Liver (tissue), 9 donors: ENCODE measurements around the gene RPS26. TPM values are rescaled to one million over a fixed set of nuclear protein-coding genes. Genes with fewer than 3 reads are reported as not detected.

Source experiments
- DNase-seq: peaks from one replicate; pipeline ENCODE4 v3.0.0-alpha.2; 2017; ENCODE audit warnings: low spot score
- H3K27ac ChIP-seq, 2 donors: one replicate each; pipeline ENCODE4 v1.7.0; 2013; ENCODE audit warnings: inconsistent platforms in 2 of 2, low read length in 2 of 2, control low read depth in 1 of 2, low read depth in 1 of 2, mild to moderate bottlenecking in 1 of 2
- H3K27me3 ChIP-seq, 4 donors: one replicate each; pipeline versions ENCODE4 v1.6.1 to v1.7.0; 2013; ENCODE audit warnings: low read length in 3 of 4, inconsistent platforms in 1 of 4, mild to moderate bottlenecking in 1 of 4, moderate library complexity in 1 of 4; ENCODE audit not compliant: control insufficient read depth in 4 of 4, insufficient read depth in 4 of 4
- H3K36me3 ChIP-seq, 4 donors: one replicate each; pipeline versions ENCODE4 v1.6.1 to v1.7.0; 2013; ENCODE audit warnings: low read length in 3 of 4, mild to moderate bottlenecking in 3 of 4, low read depth in 1 of 4, moderate library complexity in 1 of 4; ENCODE audit not compliant: control insufficient read depth in 4 of 4, insufficient read depth in 3 of 4
- H3K4me1 ChIP-seq, 4 donors: one replicate each; pipeline versions ENCODE4 v1.6.1 to v1.7.0; 2013; ENCODE audit warnings: low read length in 3 of 4, mild to moderate bottlenecking in 3 of 4, moderate library complexity in 1 of 4; ENCODE audit not compliant: control insufficient read depth in 4 of 4, insufficient read depth in 4 of 4
- H3K4me3 ChIP-seq, 3 donors: one replicate each; pipeline versions ENCODE4 v1.6.1 to v1.7.0; 2013; ENCODE audit warnings: low read length in 3 of 3, control low read depth in 1 of 3, low read depth in 1 of 3, mild to moderate bottlenecking in 1 of 3
- H3K9ac ChIP-seq, 2 donors: one replicate each; pipeline ENCODE4 v1.7.0; 2013; ENCODE audit warnings: low read length in 2 of 2, mild to moderate bottlenecking in 2 of 2, moderate library complexity in 2 of 2, control low read depth in 1 of 2, low read depth in 1 of 2
- H3K9me3 ChIP-seq, 4 donors: one replicate each; pipeline versions ENCODE4 v1.6.1 to v1.7.0; 2013; ENCODE audit warnings: low read length in 3 of 4; ENCODE audit not compliant: control insufficient read depth in 4 of 4
- FOXA1 ChIP-seq: IDR thresholded peaks from 2 replicates; pipeline ENCODE4 v1.6.1; 2016; ENCODE audit warnings: antibody characterized with exemption
- FOXA2 ChIP-seq: IDR thresholded peaks from 2 replicates; pipeline ENCODE4 v1.6.1; 2016; ENCODE audit warnings: antibody characterized with exemption
- GABPA ChIP-seq, 2 donors: IDR thresholded peaks in 1 of 2; conservative IDR thresholded peaks in 1 of 2; 2 replicates each; pipeline ENCODE4 v1.6.1; 2016; ENCODE audit warnings: antibody characterized with exemption in 2 of 2, mild to moderate bottlenecking in 1 of 2, moderate library complexity in 1 of 2
- HNF4A ChIP-seq, 2 donors: conservative IDR thresholded peaks; 2 replicates each; pipeline ENCODE4 v1.6.1; 2016; ENCODE audit warnings: antibody characterized with exemption in 2 of 2, mild to moderate bottlenecking in 2 of 2
- HNF4G ChIP-seq: IDR thresholded peaks from 2 replicates; pipeline ENCODE4 v1.6.1; 2016; ENCODE audit warnings: antibody characterized with exemption
- JUND ChIP-seq, 2 donors: IDR thresholded peaks; 2 replicates each; pipeline ENCODE4 v1.6.1; 2016; ENCODE audit warnings: antibody characterized with exemption in 2 of 2
- MAX ChIP-seq: IDR thresholded peaks from 2 replicates; pipeline ENCODE4 v1.6.1; 2016; ENCODE audit warnings: antibody characterized with exemption
- NR2F2 ChIP-seq: IDR thresholded peaks from 2 replicates; pipeline ENCODE4 v1.6.1; 2016; ENCODE audit warnings: antibody characterized with exemption
- RAD21 ChIP-seq, 2 donors: IDR thresholded peaks; 2 replicates each; pipeline ENCODE4 v1.6.1; 2016; ENCODE audit warnings: antibody characterized with exemption in 2 of 2, mild to moderate bottlenecking in 2 of 2
- REST ChIP-seq: IDR thresholded peaks from 2 replicates; pipeline ENCODE4 v1.6.1; 2016; ENCODE audit warnings: antibody characterized with exemption, mild to moderate bottlenecking
- RXRA ChIP-seq, 2 donors: IDR thresholded peaks; 2 replicates each; pipeline ENCODE4 v1.6.1; 2017 to 2018; ENCODE audit warnings: antibody characterized with exemption in 2 of 2, mild to moderate bottlenecking in 1 of 2
- SP1 ChIP-seq: IDR thresholded peaks from 2 replicates; pipeline ENCODE4 v1.6.1; 2018; ENCODE audit warnings: antibody characterized with exemption, mild to moderate bottlenecking
- TAF1 ChIP-seq: conservative IDR thresholded peaks from 2 replicates; pipeline ENCODE4 v1.6.1; 2016; ENCODE audit warnings: antibody characterized with exemption, mild to moderate bottlenecking
- YY1 ChIP-seq: IDR thresholded peaks from 2 replicates; pipeline ENCODE4 v1.6.1; 2016; ENCODE audit warnings: antibody characterized with exemption, mild to moderate bottlenecking
- WGBS: extraction: QIAGEN DNeasy Blood & Tissue Kit; methylation state at CpG from one replicate; pipeline ENCODE4 v1.1.7; 2013; 5-methylcytosine and 5-hydroxymethylcytosine counted together
- polyA plus RNA-seq, 2 donors: library from polyadenylated mRNA; stranded (reverse) in 1 of 2; unstranded in 1 of 2; fragments of 200-250 nt in 1 of 2; fragments of >200 nt in 1 of 2; fragmentation: Nextera tagmentation in 1 of 2; extraction: Ambion mirVana in 1 of 2; gene quantifications; one replicate each; pipeline versions ENCODE4 v1.2.1 to v1.2.3, GENCODE V29; 2013 to 2015
- total RNA-seq, 2 donors: library from RNA; depleted of rRNA; stranded (reverse); fragments of >200 nt; gene quantifications; one replicate each; pipeline ENCODE4 v1.2.3, GENCODE V29; 2014
- TF ChIP-seq, protein P1 (sequence below): IDR thresholded peaks from 2 replicates; pipeline ENCODE4 v1.6.1; 2016; ENCODE audit warnings: antibody characterized with exemption
- TF ChIP-seq, protein P2 (sequence below): IDR thresholded peaks from 2 replicates; pipeline ENCODE4 v1.6.1; 2016; ENCODE audit warnings: antibody characterized with exemption
- donor health status: healthy.
- donor health status: healthy.
- donor health status: healthy.
- donor health status: healthy.
- donor health status: healthy.

The RPS26 gene
- total and polyA plus RNA-seq, 4 donors: 62.2 to 402 (median 219) TPM

DNA sequence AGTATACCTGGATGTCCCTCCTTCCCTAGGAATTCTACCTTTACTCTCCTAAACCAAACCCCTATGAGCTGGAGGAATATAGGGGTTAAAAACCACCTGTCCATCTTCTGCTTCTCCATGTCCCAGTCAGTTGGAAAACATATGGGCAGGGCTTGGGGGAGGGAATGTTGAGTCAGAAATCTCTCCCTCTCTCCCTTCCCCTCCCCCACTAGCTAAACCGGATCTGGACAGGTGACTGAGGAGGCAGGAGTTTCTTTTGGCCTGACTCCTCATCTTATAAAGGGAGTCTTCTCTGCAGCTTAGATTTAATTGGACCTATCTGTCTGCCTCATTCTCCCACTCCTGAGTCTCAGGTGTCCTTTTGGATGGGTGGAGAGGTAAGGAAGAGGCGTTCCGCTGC lies 44.4 kb downstream of the RPS26 start (continued):
- TF ChIP-seq, protein P1, sequence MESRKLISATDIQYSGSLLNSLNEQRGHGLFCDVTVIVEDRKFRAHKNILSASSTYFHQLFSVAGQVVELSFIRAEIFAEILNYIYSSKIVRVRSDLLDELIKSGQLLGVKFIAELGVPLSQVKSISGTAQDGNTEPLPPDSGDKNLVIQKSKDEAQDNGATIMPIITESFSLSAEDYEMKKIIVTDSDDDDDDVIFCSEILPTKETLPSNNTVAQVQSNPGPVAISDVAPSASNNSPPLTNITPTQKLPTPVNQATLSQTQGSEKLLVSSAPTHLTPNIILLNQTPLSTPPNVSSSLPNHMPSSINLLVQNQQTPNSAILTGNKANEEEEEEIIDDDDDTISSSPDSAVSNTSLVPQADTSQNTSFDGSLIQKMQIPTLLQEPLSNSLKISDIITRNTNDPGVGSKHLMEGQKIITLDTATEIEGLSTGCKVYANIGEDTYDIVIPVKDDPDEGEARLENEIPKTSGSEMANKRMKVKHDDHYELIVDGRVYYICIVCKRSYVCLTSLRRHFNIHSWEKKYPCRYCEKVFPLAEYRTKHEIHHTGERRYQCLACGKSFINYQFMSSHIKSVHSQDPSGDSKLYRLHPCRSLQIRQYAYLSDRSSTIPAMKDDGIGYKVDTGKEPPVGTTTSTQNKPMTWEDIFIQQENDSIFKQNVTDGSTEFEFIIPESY: no peak
- no peak for TF ChIP-seq RXRA (IDR thresholded peaks at IDR 0.05)
- no peak for TF ChIP-seq FOXA2
- no peak for TF ChIP-seq HNF4G

GRCh38 chr12:56086608-56087007 lies 44.9 kb downstream of the RPS26 start:
- 78% methylated on average over 6 of the region's 6 CpGs for WGBS
- Histone ChIP-seq H3K27me3 (no peaks in the 10 kb centered on the region), H3K27ac (peak overlapping the region; percentile 39 to 40), H3K9me3 (no peaks in the 10 kb centered on the region), H3K4me3 (no peak overlapping the region), H3K36me3 (peaks cover 15 to 37% (median 34%) of the 10 kb centered on the region in 4 donors), H3K9ac (no peak overlapping the region), H3K4me1 (peaks cover 12 to 45% (median 36%) of the 10 kb centered on the region in 4 donors)
- TF ChIP-seq HNF4A (conservative IDR thresholded peaks at IDR 0.05) (no peak), YY1 (no peak), NR2F2 (no peak), SP1 (no peak), JUND (IDR thresholded peaks at IDR 0.05) (no peak), MAX (no peak), FOXA2 (no peak)
- TF ChIP-seq, protein P1: no peak
- TF ChIP-seq, protein P2, sequence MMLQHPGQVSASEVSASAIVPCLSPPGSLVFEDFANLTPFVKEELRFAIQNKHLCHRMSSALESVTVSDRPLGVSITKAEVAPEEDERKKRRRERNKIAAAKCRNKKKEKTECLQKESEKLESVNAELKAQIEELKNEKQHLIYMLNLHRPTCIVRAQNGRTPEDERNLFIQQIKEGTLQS: no peak
- no peak for DNase-seq

DNA sequence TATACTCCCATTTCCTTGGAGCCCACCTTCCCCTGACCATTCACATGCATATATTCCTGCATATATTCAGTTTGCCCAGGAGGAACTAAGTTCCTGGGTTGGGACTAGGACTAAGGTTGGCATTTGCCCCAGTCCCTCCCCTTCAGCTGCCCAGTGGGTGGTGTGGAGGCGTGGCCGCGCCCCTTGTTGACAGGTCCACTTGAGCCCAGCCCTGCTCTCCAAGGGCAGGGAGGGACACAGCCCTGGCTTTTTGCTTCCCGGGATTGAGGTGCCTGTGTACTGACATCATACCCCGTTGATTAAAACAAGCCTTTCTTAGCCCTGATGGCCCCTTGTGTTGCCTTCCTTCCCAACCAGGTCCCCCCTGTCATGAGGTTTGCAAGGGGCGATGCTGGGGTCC lies 45.5 kb downstream of the RPS26 start:
- Histone ChIP-seq H3K36me3 (peaks cover 15 to 39% (median 35%) of the 10 kb centered on the region in 4 donors), H3K27me3 (no peaks in the 10 kb centered on the region), H3K9me3 (no peaks in the 10 kb centered on the region), H3K4me3 (no peak overlapping the region), H3K4me1 (peaks cover 12 to 44% (median 34%) of the 10 kb centered on the region in 4 donors), H3K9ac (peak overlapping the region in 1 of 2 donors; percentile 26), H3K27ac (peak overlapping the region; percentile 79 to 80)
- 46% methylated on average over 6 of the region's 6 CpGs for WGBS
- no peak for DNase-seq
- TF ChIP-seq HNF4A (conservative IDR thresholded peaks at IDR 0.05) (peak; percentile 54 to 58), HNF4G (no peak), REST (no peak), SP1 (peak; percentile 62), RXRA (IDR thresholded peaks at IDR 0.05) (peak; percentile 54 to 56), MAX (no peak), YY1 (no peak), FOXA2 (peak; percentile 82), JUND (IDR thresholded peaks at IDR 0.05) (no peak), RAD21 (IDR thresholded peaks at IDR 0.05) (peak; percentile 8 to 51), TAF1 (no peak), FOXA1 (peak; percentile 33), GABPA (IDR thresholded peaks at IDR 0.05 in 1 of 2, conservative IDR thresholded peaks at IDR 0.05 in 1 of 2) (no peak)
- TF ChIP-seq, protein P2: no peak
- TF ChIP-seq, protein P1: no peak
